PFSK-1 (cell line): ENCODE data around the gene MYLIP.

Experiments used
- FOXP2 ChIP-seq: optimal IDR thresholded peaks from 2 replicates; pipeline ENCODE3; 2011; ENCODE audit warnings: borderline replicate concordance, control low read depth, inconsistent platforms; ENCODE audit not compliant: insufficient read depth; ENCODE audit errors: extremely low read length, extremely low read depth
- POLR2AphosphoS5 ChIP-seq: IDR thresholded peaks from 2 replicates; pipeline ENCODE4 v1.6.1; 2012; ENCODE audit warnings: low read depth, mild to moderate bottlenecking, control low read depth, low read length, moderate library complexity
- REST ChIP-seq, 2 experiments: IDR thresholded peaks; 2 replicates each; pipeline versions ENCODE4 v1.6.1 to v1.8.0; 2011 to 2012; ENCODE audit warnings: low read depth in 2 of 2, low read length in 2 of 2, control low read depth in 1 of 2, inconsistent platforms in 1 of 2, mild to moderate bottlenecking in 1 of 2, moderate library complexity in 1 of 2; ENCODE audit not compliant: insufficient read depth in 1 of 2
- SIN3A ChIP-seq: IDR thresholded peaks from 2 replicates; pipeline ENCODE4 v1.6.1; 2012; ENCODE audit warnings: mild to moderate bottlenecking, low read length, moderate library complexity, borderline replicate concordance; ENCODE audit not compliant: insufficient read depth
- TAF1 ChIP-seq: IDR thresholded peaks from 2 replicates; pipeline ENCODE4 v1.6.1; 2012; ENCODE audit warnings: low read length, control low read depth, borderline replicate concordance; ENCODE audit not compliant: insufficient read depth

- TF ChIP-seq POLR2AphosphoS5 (no peak), REST (IDR thresholded peaks at IDR 0.05; ENCODE audit: insufficient read depth in 1 of 2, low read depth in 2 of 2, low read length in 2 of 2) (no peak), SIN3A (no peak), TAF1 (no peak), FOXP2 (no peak)
These were observed 21.2 kb downstream of the MYLIP start for GRCh38 chr6:16150098-16150497.
